GM19372 (cell line): Measurements from ENCODE around the gene TSGA10.
"Not testable (repeated sequence)": the region's sequence is repeated elsewhere in the genome, so short reads cannot be mapped to it uniquely, and the experiment has no call there.

Experiments used
- ATAC-seq: cut with Tn5 transposase; IDR thresholded peaks from one replicate; pipeline ENCODE4 v1.9.1; 2021; ENCODE audit warnings: mild to moderate bottlenecking, low read depth, moderate library complexity; ENCODE audit not compliant: unreplicated experiment

TSGA10 gene

DNA sequence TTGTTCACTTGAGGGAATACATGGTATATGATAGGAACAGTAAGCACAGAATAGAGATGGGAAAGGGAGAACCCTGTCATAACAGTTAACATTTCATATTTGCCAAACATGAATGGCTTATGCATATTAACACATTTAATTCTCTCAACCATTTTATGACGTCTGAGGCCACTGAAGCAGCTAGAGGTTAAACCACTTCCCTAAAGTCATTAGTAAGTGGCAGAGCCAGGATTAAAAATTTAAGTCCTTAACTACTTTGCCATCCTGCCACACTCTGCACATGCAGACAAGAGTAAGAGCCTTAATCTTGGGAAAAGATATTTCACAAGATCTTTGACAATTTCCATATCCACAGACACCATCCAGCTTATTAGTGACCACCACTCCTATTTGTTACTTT, 2.1 kb upstream of the TSGA10 start:
- no peak for ATAC-seq

DNA sequence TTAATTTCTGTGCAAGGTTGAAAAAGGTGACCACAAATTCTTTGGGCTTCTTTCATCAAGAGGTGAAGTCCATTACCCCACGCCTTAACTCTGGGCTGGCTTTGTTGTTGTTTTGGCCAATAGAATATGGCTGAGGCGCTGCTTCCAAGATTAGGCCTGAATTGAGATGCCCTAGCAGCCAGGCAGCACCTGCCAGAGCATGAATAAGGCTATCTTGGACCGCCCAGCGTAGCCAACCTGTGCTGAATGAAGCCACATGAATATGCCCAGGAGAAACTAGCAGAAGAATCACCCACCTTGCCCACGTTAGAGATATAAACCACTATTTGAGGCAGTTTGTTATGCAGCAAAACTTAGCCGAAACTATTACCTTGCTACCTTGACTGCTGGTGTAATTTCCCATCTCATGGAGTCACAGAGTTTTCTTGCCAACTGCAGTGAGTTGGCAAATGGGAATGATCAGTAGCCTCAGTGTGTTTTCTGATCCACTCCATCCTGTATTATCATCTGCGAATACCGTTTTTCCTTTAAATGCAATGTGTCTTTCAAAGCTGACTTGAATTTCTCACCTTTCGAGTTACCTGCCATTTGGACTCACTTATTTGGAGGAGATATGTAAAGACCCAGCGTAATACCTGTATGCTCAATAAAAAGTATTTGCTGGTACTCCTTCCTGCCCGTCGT, 679 bp downstream of the TSGA10 start:
- no peak for ATAC-seq

DNA sequence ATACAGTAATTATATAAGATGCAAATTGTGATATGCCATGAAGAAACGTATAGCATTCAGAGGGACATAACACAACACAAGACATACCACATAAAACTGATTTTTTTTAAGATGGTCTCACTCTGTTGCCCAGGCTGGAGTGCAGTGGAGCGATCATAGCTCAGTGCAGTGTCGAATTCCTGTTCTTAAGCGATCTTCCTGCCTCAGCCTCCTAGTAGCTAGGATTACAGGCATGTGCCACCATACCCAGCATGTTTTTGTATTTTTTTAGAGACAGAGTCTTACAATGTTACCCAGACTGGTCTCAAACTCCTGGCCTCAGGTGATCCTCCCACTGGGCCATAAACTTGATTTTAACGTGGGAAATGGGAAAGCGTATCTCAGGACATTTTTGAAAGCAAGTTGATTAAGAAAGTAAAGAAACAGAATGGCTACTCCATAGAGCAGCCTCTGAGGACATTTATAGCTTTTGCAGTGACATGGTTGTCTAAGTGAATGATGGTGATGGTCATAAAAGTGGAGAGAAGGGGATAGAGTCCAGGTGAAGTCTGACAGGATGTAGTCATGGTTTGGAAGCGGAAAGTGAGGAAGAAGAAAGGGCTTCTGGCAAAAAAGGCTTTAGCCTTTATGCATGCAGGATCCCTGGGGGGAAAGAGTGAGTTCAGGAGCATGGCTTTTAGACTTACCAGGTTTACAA, 2.4 kb downstream of the TSGA10 start:
- no peak for ATAC-seq

DNA sequence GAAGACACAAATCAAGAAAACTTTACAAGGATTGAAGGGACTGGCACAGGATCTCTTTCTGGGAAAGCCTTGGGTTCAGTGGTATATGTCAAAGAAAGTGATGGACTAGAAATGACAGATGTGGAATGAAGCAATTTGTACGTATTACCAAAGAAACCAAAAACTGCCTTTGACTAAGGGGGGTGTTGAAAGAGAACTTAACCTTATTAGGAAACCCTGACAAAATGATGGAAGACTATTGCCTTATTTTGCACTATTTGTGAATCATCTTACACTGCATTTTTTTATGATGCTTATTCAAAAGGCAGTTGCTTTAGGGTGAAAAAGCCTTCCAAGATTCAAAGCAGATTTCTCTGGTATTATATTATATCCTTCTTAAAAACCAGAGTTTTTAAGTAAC, 4.0 kb downstream of the TSGA10 start:
- ATAC-seq = no peak

DNA sequence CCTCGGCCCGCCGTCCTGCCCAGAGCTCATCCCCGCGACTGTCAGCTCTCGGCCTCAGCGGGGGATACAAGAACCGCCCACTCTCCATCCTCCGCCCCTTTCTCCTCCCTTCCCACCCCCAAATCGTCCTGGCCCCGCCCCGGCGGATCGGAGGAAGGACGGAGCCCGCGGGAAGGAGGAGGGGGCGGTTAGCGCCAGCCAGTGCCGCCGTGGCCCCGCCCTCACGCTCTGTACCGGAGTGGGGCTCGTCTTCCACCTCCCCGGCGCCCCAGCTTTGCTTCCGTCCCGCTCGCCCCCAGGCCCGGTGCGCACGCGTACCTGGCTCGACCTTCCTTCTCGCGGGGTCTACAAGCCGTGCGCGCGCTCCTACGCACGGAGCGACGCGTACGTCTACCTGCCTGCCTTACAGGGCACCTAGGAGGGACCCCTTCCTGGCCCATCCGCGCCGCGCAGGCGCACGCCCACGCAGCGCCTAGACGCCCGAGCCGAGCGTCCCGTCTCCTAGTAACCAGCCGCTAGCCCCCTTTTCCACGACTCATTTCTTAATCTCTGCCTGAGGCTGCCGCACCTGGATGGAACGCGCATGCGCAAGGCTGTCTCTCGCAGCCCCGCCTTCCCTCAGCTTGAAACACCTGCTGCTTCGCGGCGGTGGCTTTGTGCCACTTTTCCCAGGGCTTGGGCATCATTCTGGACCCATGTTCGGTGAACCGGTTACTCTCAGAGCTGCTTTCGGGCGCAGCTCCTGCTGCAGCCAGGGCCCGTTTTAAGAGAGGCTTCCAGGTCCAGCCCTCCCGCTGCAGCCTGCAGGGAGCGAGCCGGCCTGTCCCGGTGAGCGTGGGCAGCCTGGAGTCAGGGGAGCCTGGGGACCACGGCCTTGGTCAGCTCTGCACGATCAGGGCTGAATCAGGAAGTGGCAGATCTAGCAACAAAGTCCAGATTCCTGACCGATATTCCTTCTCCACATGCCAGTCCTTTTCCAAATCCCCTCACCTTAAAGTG, 13.3 kb downstream of the TSGA10 start, which contains the start of gene C2orf15:
Gene C2orf15 (plus strand): TSS at position 598 of the 999 bp plus-strand sequence. CDS start 8,852 bp downstream, outside the sequence.
- ATAC-seq = peak; percentile 88

DNA sequence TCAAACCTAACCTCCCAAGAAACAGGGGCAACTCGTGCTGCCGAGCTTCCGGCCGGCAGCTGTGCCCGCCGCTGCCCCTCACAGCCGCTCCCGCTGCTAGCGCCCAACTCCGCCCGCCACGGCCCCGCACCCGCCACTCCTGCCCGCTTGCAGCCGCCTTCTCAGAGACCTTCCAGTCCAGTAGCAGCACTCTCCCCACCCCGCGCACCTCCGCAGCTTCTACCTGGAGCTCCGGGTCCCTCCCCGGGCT, 14.0 kb downstream of the TSGA10 start:
- no peak for ATAC-seq

GRCh38 chr2:99140056-99140859, 14.5 kb downstream of the TSGA10 start:
- no peak for ATAC-seq

GRCh38 chr2:99139003-99139402, 15.7 kb downstream of the TSGA10 start:
- ATAC-seq = no peak

DNA sequence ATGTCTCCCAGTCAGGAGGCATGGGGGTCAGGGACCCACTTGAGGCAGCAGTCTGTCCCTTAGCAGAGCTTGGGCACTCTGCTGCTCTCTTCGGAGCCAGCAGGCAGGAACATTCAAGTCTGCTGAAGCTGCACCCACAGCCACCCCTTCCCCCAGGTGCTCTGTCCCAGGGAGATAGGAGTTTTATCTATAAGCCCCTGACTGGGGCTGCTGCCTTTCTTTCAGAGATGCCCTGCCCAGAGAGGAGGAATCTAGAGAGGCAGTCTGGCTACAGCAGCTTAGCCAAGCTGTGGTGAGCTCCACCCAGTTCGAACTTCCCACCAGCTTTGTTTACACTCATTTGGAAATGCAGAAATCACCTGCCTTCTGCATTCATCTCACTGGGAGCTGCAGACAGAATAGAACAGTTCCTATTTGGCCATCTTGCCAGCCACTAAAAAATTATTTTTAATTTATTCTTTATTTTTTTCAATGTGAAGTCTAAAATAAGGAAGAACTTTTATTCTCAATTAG, 19.6 kb downstream of the TSGA10 start:
- ATAC-seq = not testable (repeated sequence)

DNA sequence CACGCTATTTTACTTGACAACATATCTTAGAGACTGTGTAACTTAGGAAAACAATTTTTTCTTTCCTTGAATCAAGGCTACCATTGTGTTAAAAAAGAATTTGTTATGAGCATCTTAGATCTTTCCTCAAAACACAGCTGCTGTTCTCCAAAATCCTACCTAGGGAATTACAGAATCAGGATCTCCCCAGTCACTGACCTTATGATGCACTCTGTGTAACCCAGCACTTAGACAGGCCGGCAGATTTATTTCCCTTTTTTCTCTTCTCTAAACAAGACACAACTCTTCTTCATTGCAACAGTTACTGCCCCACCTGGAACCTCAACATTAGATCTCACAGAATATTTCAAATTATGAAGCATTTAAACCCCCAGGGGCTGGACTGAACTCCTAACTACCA, 26.8 kb downstream of the TSGA10 start:
- no peak for ATAC-seq

DNA sequence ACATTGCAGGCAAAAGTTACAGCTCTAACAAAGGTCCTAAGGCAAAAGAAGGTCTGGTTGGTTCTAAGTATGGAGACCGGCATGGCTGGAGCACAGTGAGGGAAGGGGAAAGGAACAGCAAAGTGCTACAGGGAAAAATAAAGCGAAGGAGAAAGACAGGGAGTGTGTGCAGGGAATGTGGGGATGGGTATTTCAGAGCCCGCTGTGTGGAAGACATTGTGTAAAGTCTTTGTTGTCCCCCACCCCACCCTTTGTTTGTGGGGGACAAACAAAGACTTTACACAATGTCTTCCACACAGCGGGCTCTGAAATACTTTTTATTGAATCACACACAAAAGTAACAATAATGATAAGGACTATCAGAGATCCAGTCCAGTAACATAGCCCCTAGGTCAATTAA, 42.1 kb downstream of the TSGA10 start:
- no peak for ATAC-seq

DNA sequence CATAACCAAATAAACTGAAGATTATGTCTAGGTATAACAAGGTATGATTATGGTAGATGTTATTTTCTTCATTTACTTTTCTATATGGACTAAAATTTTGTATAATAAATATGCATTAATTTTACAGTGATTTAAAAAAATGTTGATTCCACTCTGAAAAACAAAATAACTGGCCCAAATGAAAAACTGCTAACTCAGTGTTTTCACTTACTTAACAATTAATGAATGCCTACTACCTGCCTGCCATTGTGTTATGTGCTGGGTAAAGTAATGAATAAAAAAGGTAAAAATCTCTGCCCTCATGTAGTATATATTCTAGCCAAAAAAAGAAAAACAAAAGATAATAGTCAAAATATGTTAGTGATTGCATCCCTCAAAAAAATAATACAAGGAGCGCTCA, 42.8 kb downstream of the TSGA10 start:
- ATAC-seq = no peak

GRCh38 chr2:99111236-99111635, 43.5 kb downstream of the TSGA10 start:
- no peak for ATAC-seq

- ATAC-seq = no peak
Observed at GRCh38 chr2:99106913-99107312, 47.8 kb downstream of the TSGA10 start.

- ATAC-seq = no peak
Observed at GRCh38 chr2:99104006-99104405, 50.7 kb downstream of the TSGA10 start.

DNA sequence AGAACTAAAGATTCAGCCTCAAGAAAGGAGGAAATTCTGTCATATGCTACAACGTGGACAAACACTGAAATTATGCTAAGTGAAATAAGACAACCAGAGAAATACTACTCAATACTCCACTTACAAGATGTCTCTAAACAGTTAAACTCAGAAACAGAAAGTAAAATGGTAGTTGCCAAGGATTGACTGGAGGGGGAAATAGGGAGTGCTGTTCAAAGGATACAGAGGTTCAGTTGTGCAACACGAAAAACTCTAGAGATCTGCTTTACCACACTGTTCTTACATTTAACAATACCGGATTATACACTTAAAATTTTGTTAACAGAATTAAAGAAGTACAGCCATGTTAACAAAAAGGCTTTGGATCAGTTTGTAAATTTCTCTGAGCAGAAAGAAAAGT, 53.0 kb downstream of the TSGA10 start:
- no peak for ATAC-seq

GRCh38 chr2:99096728-99097127, 58.0 kb downstream of the TSGA10 start:
- no peak for ATAC-seq

- ATAC-seq = no peak
Observed at GRCh38 chr2:99088017-99088416, 66.7 kb downstream of the TSGA10 start.

- ATAC-seq = no peak
Observed at GRCh38 chr2:99086385-99086784, 68.4 kb downstream of the TSGA10 start.

- no peak for ATAC-seq
Observed at GRCh38 chr2:99085421-99085820, 69.3 kb downstream of the TSGA10 start.
